ENCODE results near the gene C17orf100. TPM values are rescaled to one million over a fixed set of nuclear protein-coding genes. Genes with fewer than 3 reads are reported as not detected.

The C17orf100 gene
- total RNA-seq, 1 donor from 2014 or later, result 1.8 TPM

GRCh38 chr17:6669479-6670212, 18.1 kb downstream of the C17orf100 start:
- DNase-seq (ENCODE audit: low spot score), result no peak

DNA sequence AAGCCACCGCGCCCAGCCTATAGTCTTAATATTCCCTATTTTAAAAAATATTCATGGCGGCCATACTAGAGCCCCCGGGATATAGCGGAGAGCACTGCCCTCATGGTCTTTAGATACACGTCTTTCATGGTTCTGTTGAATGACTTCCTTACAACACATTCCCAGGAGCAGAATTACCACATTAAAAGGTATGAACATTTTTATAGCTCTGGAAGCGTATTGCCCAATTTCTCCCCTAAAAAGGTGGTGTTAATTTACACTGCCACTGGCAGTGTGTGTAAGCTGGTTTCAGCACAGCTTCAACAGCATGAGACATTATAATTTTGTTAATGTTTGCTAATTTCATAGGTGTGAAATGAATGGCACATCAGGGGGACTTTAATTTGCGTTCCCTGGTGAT, 19.0 kb downstream of the C17orf100 start:
- no peak for DNase-seq (ENCODE audit: low spot score)

DNA sequence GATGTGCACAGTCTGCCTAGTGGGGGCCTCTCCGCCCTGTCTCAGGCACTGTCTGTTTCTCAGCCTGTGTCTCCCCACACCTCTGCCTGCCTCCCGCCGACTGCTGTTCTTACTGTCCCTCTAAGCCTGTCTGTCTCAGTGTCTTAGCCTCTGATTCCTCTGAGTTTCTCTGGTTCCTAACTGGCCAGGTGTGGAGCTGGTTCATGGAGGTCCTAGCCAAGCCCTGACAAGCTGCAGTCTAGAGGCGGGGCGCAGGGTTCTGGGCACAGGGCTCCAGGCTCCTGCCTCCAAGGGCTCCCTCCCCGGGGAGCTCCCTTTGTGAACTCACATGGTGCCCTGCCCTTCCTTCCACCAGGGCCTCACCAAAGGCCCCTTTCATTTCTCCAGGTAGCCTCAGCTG, 19.4 kb downstream of the C17orf100 start:
- no peak for DNase-seq (ENCODE audit: low spot score)

- DNase-seq (ENCODE audit: low spot score), result no peak
Observed at GRCh38 chr17:6671431-6671830, 19.9 kb downstream of the C17orf100 start.

GRCh38 chr17:6674586-6674985, 23.0 kb downstream of the C17orf100 start:
- no peak for DNase-seq (ENCODE audit: low spot score)

- no peak for DNase-seq (ENCODE audit: low spot score)
Observed at GRCh38 chr17:6675201-6675825, 23.8 kb downstream of the C17orf100 start.

- DNase-seq (ENCODE audit: low spot score), result no peak
Observed at GRCh38 chr17:6676802-6677157, 25.2 kb downstream of the C17orf100 start.

DNA sequence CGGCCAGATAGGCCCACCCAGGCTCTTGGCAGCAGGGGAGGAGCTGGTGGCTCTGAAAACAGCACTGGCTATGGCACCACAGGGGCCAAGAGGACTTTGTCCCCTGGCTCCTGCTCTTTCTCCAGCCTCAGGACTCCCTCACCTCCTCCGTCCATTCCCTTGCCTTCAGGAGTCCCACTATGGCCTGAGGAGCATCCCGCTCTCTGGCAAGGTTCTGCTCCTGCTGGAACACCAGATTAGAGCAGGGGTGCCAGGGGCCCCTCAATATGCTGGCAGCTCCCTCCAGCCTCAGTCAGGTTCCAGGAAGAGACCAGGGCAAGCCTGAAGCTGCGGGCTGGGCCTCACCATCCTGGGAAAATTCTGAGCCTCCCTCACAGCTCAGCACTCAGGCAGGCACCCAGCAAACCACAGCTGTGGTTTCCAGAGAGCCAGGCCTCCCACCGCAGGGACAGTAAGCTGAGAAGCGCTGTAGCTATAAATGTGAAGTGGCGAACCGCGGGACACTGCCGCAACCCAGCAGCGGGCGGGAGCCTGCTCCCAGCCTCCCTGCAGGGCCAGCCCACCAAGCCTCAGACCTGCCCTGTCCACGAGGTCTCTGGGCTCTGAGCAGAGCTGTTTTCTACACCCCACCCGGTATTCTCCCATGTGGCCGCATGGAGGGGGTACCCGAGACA, 25.7 kb downstream of the C17orf100 start:
- DNase-seq (ENCODE audit: low spot score), result no peak

GRCh38 chr17:6677946-6678345, 26.4 kb downstream of the C17orf100 start:
- DNase-seq (ENCODE audit: low spot score), result no peak

GRCh38 chr17:6679241-6679640, 27.7 kb downstream of the C17orf100 start:
- DNase-seq (ENCODE audit: low spot score), result no peak

DNA sequence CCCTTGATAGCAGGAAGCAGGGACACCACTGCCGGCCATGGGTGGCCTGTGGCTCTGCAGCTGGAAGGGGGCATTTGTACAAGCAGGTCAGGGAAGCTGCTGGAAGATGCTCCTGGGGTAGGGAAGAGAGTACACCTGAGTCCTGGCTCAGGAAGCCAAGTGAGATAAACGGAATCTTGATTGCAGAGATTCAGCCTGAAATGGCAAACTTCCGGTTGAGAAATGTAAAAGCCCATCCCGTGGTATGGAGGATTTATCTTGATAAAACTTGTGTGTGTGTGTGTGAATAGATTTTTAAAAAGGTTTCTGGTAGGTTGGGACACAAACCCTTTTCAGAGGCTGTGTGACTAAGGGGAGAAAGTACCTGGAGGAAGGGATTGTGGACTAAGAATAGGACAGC, 29.6 kb downstream of the C17orf100 start:
- no peak for DNase-seq (ENCODE audit: low spot score)

DNA sequence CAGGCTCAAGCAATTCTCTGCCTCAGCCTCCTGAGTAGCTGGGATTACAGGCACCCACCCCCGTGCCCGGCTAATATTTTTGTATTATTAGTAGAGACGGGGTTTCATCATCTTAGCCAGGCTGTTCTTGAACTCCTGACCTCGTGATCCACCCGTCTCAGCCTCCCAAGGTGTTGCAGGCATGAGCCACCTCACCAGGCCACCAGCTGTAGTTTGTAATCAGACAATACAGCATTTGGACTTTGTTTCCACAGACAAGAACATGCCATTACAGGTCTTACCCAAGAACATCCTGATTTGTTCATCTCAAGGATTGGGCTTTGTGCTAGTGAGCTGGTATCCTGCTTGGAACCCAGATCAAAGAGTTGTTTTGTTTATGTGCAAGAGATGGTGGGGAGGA, 30.1 kb downstream of the C17orf100 start:
- no peak for DNase-seq (ENCODE audit: low spot score)

DNA sequence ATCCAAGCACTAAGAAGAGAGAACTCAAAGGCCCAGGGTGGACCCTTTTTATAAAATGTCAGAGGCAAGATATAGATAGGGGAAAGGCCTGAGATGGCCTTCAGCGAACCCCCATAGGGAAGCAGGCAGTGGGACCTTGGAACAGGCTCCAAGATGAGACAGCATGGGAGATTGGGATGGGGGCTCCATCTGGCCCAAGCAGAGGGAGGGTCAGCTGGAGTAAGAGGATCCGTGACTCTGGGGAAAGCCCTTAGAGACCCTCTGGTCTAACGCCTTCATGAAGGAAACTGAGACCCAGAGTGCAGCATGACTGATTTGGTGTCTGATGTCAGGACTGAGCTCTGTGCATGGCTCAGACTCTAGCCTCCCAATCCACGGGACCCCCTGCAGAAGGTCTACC, 30.8 kb downstream of the C17orf100 start:
- no peak for DNase-seq (ENCODE audit: low spot score)

DNA sequence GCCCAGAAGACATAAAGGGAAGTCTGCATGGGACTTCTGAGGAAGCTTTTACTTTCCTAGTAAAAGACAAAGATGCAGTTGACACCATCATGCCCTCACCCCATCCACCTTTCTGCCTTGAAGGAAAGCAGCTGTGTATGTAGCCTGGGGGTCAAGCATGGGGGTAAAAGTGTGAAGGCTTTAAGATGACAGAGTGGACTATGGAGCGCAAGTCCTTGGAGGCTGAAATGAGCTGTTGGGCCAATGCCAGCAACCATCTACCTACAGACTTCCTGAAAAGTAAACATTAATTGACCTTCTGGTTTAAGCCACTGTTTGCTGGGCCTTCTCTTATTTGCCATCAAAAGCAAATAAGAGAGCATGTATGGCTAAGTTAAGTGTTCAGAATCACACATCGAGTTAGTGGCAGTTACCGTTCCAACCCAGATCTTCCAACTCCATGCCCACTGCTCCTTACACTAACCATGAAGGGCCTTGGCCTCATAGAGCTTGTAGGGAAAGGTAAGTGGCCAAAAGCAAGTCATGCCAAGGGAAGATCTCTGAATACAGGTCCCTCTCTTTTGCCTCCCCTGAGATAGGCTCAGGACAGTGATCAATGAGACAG, 31.6 kb downstream of the C17orf100 start:
- no peak for DNase-seq (ENCODE audit: low spot score)

DNA sequence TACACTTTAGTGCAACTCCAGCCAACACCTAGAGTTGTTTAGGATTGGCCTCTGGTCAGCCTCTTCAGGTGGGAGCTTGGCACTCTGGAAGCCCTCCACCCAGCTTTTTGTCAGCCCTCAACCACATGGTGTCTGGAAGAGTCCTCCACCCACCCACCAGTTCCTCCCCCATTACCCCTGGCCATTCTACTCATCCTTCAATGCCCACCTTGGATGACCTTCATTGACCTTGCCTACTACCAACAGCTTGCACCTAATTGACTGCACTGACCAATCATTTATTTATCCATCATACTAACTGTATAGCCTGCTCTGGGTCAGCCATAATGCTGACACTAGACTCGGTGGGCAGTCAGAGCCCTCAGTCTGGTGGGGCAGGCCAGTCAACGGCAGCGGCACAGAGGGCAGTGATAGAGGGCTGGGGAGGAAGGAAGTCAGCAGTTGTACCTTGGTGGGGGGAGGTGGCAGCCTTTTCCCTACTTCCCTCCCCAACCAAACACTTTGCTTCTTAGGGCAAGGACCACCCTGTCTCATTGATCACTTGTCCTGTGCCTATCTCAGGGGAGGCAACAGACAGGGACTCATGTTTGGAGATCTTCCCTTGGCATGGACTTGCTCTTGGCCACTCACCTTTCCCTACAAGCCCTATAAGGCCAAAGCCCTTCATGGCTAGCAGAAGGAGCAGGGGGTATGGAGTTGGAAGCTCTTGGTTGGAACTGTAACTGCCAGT, 32.3 kb downstream of the C17orf100 start:
- no peak for DNase-seq (ENCODE audit: low spot score)

DNA sequence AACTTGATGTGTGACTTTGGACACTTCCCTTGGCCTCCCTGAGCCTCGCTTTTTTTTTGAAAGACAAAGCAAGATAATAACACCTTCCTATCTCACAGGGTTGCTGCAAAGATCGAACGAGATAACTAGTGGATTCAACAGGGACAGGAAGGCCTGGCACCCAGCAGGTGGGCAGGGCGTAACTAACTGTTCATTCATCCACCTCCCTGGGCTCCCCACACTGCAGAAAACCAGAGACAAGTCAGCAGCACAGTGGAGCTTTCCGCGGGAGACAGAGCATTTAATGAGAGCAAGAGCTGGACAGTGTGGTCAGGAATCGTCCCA, 32.9 kb downstream of the C17orf100 start:
- no peak for DNase-seq (ENCODE audit: low spot score)

DNA sequence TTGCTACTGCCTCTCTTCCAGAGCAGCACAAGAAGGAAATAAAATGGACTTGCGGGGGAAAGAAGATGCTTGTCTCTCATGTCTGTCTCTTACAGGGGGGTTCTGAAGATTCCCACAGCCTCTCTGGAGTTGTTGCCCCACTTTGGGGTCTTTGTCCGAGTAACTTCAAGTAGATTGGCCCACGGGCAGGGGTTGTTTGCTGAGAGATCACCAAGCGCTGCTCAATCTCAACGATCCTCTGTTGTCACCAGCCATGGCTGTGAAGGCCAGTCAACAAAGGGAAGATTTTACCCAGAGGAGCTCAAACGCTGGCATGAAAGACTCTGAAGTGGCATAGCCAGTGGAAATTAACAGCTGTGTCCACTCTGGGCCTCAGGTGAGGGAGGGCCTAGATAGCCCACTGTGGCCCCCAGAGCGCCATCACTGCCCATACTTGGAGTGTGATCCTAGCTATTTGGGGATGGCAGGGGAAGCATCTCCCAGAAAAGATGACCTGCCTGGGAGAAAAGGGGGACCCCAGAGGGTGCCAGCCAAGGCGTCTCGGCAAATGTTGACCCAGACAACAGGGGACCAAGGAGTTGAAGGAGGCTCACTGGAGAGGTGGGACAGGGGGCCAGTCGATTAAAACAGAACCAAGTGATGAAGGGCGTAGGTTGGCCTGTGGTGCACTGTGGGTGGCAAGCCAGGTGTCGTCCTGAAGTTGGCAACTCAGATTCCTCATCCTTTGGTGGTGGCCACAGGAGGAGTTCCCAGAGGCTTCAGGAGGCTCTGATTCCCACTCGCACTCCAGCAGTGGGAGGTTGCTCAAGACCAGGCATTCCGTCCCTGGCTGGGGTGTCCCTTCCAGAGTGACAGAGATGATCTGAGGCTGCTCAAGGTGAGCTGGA, 33.6 kb downstream of the C17orf100 start:
- no peak for DNase-seq (ENCODE audit: low spot score)

DNA sequence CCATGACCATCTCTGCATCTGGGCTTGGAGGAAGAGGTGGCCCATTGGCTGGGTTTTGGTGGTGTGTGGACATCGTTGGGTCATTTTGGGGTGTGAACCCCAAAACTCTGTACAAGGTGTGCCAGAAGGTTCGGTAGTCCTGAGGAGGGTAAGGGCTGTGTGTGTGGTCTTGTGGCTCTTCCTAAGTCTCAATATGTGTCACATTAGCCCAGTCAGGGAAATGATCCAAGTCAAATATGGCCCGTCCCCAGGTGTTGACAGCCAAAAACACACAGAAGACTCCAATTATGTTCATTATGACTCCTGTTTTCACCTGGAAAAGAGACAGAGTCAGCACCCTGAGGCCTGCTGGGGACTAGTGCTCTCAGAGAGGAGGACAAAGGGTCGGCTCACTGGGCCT, 34.5 kb downstream of the C17orf100 start:
- DNase-seq (ENCODE audit: low spot score), result no peak

DNA sequence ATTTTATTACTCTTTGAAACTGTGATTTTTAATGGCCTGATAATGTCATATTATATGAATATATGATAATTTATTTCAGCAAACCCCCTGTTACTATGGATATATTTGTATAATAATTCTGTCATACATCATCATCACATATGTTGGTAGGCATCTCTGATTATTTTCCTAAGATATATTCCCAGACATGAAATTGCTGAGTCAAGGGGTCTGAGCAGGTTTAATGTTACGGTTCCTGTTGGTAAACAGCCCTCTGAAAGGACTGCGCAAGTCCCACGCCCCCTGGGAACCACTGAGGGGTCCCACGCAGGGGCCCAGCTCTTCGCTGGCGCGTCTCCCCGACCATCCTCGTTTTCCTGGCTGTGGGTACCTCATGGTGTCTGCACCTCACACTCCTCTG, 37.4 kb downstream of the C17orf100 start:
- no peak for DNase-seq (ENCODE audit: low spot score)

- no peak for DNase-seq (ENCODE audit: low spot score)
Observed at GRCh38 chr17:6690641-6691040, 39.1 kb downstream of the C17orf100 start.

GRCh38 chr17:6691546-6691945, 40.0 kb downstream of the C17orf100 start:
- DNase-seq (ENCODE audit: low spot score), result no peak
